Kidney capillary endothelial cell (primary cell): ENCODE data around the gene AQP12A.
"Not testable (repeated sequence)": the region's sequence is repeated elsewhere in the genome, so short reads cannot be mapped to it uniquely, and the experiment has no call there.

Experiments used
- DNase-seq: peaks from one replicate; pipeline ENCODE4 v3.0.0-alpha.2; 2018; ENCODE audit warnings: low spot score

AQP12A gene

DNA sequence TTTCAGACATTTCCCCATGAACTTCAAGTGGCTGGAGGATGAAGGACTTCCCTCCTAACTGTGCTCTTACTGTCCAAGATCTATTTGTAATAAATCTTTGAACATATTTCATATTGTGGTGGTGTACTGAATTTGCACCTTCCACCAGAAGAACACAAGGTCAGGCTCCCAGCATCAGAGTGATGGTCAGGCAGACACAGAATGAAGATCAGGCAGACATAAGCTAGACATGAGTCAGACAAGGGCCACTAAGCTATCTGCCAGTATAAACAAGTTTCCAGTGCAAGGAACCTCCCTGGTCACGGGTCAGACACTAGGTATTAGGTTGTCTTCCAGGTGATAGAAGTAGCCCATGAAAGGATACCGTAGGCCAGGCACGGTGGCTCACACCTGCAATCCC lies 29.0 kb upstream of the AQP12A start:
- no peak for DNase-seq

DNA sequence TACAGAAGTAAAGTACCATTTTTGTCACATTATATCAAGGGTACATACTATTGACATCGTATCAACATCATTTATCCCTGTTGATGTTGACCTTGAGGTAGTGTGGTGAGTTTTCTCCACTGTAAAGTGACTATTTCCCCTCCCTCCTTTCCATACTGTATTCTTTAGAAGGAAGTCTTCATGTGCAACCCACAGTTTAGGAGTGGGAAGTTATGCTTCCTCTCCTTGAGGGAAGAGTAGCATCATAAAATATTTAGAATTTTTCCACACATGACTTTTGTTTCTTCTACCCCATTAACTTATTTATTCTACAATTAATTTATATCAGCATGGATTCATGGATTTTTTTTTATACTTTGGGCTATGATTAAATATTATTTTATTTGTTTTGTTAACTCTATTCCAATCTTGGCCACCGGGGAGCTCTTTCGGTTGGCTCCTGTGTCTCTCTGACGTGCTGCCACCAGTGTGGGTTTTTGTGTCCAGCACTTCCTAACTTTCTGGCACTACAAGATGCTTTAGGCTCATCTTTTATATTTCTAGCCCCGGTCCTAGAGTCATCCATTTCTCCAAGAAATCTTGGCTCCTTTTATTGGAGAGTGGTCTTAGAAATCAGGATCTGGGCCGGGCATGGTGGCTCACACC lies 28.0 kb upstream of the AQP12A start:
- no peak for DNase-seq

DNA sequence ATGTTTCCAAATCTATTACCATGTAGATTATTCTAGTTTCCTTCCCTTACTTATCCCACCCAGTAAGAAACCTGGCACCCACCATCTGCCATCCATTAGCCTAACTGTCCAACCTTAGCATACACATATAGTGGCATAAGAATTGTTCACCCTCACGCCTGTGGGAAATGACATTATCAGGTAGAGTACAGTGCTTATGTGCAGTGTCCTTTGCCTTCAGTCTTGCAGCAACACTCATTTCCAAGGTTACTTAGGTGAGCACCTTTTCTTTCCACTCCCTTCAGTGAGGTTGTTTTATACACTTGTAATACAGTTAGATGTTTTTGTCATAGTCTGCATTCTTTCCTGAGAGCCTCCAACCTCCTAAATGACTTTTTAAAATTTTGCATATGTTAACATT lies 27.0 kb upstream of the AQP12A start:
- no peak for DNase-seq

DNA sequence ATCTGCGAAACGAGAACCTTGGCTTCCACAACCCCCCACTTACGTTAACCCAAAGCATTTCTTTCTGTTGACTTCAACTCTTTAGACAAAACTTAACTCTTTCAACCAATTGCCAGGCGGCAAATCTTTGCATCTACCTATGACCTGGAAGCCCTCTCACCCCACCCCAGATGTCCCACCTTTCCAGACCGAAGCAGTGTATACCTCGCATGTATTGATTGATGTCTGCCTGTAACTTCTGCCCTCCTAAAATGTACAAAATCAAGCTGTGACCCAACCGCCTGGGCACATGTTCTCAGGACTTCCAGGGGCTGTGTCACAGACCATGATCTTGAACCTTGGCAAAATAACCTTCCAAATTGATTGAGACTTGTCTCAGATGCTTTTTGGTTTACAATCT lies 21.3 kb upstream of the AQP12A start:
- no peak for DNase-seq

DNA sequence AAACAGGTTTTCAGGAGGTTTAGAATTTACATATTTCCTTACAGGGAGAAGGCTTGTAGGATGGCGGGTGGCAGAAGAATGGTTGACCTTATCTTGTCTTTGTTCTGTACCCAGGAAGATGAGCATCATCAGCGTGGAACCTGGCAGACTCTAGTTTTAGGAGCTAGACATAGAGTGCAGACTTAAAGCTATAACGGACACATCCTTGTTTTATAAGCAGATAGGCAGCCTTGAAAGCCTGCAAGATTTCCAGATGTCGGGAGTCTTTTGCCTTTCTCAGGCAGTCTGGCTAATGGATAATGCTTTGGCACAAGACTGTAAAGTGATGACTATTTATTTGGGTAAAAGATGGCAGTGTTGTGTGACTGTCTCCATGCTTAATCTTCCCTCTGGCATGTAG lies 20.7 kb upstream of the AQP12A start:
- DNase-seq, result no peak

DNA sequence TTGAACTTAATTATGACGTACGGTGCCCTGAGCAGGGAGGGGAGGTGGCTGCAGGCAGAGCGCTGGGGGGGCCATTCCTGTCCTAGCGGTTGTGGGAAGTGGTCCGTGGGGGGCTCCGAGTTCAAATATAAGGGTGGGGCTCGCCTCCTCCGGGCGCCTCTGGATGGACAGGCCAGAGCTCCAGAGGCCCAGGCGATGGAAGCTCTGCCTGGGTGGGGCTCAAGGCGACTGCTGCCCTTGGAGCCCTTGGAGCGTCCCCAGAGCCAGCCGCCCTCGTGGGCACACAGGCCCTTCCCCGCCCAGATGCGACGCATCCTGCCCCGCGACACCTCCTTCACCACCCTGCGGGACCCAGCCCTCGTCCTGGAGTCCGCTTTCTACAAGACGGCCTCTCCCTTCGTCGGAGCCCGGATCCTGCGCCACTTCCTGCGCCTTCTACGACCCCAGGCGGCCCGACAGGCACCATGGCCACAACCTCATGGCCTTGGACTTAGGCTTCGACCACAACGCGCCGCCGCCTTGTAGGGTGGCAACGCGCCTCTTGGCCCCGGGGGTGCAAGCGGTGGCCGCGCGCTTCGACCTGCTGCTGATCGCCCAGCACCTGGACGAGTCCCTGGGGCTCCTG lies 19.5 kb upstream of the AQP12A start:
- no peak for DNase-seq

DNA sequence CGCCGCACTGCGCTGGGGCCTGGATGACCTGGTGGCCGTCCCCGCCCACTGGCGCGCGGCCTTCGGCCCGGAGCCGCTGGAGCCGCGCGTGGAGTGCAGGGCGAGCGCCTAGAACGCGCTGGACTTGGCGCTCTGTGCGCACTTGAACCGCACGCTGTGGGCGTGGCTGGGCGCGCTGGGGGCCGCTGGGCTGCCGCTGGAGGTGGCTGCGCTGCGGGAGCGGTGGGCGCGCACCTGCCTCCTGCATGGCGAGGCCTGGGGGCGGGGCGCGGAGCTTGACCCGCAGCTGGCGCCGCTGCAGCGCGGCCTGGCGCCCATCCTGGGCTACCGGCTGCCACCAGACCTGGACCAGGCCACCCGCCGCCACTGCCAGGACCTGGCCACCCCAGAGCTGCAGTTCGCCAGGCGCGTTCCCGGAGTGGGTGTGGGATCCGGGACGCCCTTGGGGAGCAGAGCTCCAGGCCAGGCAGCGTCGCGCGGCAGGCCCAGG lies 18.9 kb upstream of the AQP12A start:
- DNase-seq, result no peak

DNA sequence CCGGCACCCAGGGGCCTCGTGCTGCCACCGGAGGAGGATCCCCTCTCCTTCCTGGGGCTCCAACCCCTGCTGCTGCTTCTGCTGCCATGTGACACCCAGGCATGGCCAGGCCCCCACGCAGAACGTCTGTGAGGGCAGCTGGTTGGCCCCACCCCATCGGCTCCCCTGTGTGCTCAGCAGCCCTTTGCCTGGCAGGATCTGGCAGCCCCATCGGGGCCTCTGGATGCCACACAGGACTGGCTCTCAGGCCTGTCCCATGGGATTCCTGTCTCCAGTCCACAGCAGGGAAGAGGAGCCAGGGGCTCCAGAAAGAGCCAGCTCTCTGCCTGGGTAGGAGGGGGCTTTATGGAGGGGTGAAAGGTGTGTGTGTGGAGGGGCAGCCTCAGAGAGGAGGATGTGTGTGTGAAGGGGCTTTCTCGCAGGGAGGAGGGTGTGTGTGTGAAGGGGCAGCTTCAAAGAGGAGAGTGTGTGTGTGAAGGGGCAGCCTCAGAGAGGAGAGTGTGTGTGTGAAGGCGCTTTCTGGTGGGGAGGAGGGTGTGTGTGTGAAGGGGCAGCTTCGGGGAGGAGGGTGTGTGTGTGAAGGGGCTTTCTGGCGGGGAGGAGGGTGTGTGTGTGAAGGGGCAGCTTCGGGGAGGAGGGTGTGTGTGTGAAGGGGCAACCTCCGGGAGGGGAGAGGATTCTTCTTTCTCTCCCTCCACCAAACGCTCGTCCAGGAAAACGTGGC lies 17.0 kb upstream of the AQP12A start:
- not testable (repeated sequence) for DNase-seq

DNA sequence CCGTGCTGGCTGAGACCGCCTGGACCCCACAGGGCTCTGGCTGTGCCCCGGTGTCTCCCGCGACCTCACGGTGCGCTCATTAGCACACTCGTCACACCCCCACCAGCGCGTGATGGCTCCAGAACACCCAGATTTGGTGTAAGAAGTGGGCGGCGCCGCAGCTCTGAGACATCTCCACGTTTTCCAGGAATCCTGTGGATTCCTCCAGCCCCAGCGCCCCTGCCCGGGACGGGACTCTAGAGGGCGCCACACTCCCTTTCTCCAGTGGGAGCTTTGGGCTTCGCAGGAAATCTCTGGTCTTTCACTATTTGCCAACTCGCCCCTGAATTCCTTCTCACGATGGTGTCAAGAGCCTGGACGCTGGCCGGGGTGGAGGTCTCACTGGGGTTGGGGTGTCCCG lies 16.3 kb upstream of the AQP12A start:
- DNase-seq, result not testable (repeated sequence)

DNA sequence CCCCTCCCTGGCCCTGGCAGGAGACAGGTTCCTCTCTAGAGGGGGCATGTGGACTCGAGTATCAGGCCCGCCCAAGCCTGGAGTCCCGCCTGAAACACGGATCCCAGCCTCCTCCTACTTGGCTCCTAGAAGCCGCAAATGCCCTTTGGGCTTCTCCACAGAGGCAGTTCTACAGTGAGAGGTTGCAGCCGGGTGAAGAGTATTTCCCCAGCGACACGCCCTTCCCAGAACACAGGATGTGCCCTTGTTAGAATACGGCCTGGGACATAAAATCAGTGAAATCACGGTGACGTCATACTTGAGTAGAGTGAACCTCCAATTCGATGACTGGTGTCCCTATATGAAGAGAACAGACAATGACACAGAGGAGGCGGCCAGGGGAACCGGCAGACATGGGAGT lies 13.6 kb upstream of the AQP12A start:
- not testable (repeated sequence) for DNase-seq

DNA sequence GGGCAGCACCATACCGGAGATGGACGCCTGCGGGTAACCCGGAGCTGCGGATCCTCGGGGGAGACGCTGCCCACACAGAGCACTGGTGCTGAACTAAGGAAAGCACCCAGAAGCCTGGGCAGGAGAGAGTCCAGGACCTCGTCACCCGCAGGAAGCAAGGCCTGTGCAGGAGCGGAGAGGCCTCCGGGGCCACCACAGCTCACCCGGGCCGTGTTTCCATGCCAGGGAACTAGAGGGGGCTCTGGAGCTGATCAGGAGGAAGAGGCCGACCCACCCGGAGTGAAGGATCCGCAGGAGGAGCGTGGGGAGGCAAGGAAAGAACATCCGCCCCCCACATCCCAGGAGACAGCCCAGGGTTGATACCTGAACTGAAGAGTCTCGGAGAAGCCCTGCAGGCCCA lies 12.8 kb upstream of the AQP12A start:
- not testable (repeated sequence) for DNase-seq

DNA sequence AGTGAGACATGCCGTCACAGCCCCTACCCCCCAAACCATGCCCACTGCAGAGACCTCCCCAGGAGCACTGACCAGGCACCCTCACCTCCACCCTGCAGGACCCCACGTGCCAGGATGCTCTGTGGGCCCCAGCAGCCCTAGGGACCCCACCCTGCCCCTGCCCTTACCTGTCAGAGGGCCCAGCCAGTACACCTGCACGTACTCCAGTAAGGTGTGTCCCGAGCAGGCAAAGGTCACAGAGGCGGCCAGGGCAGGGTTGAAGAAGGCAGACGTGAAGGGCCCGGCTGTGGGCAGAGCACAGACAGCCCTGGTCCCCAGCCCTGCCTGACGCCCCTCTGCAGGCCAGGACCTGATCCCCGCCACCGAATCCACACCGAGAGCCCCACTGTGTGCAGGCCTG lies 11.5 kb upstream of the AQP12A start:
- not testable (repeated sequence) for DNase-seq

DNA sequence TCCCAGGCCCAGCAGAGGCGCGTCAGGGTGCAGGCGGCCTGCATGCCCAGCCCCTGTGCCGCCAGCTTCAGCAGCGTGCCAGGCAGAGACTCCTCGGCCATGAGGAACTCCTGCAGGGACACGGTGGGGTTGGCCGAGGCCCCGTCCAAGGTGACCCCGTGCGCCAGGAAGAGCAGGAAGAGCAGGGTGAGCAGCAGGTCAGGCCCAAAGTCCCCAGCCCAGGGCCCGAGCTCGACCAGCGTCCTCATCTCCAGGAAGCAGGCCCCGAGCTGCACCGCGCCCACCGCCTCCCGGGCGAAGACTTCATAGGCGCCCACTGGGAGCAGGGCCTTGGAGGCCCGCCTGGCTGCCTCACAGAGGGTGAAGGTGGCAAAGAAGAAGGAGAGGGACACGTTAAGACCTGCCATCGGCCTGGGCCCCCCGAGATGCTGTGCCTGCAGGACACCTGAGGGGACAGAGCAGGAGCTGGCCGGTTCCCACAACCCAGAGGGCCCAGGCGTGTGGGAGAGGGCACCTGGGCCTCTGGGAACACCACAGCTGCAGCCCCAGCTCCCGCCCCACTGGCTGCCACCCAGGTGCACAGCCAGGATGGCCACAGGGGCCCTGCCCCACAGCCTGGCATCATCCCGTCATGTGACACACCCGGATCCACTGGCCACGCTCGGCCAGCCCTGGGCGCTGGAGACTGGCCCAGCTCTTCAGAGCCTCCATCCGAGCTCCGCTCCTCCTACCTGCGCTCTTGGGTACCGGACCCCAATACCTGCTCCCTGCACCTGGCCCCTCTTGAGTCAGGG lies 9.0 kb upstream of the AQP12A start, which contains the start of gene AQP12B:
Gene AQP12B, minus strand, starts transcription at position 455 of the 794 bp plus-strand sequence. Its CDS starts 48 bp downstream, at position 407.
- DNase-seq, result not testable (repeated sequence)

DNA sequence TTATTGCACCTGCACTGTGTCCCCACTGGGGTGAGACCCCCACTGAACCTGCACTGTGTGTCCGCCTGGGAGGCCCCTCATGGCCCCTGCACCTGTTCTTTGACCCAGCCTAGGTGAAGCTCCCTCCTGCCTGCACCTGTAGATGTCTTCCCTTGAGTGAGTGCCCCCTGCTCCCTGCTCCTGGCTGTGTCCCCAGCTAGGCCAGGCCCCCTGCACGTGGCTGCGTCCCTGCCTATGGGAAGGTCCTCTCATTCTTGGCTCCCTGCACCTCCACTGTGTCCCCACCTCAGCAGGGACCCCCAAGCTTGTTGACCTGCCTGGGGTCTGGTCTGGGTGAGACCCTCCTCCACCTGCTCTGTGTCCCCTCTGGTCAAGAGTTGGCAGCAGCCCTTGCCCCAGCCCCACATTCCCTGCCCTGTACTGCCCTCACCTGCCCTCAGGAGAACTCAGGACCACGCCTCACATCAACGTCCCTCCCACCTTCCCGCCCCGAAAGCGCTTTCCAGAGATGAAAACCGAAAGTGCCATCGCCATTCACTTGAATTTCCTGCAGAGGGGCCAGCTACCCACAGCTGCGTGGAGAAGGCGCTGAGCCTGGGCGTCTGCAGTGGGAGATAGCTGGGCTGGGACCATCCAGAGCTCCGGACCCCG lies 8.2 kb upstream of the AQP12A start:
- DNase-seq, result not testable (repeated sequence)

DNA sequence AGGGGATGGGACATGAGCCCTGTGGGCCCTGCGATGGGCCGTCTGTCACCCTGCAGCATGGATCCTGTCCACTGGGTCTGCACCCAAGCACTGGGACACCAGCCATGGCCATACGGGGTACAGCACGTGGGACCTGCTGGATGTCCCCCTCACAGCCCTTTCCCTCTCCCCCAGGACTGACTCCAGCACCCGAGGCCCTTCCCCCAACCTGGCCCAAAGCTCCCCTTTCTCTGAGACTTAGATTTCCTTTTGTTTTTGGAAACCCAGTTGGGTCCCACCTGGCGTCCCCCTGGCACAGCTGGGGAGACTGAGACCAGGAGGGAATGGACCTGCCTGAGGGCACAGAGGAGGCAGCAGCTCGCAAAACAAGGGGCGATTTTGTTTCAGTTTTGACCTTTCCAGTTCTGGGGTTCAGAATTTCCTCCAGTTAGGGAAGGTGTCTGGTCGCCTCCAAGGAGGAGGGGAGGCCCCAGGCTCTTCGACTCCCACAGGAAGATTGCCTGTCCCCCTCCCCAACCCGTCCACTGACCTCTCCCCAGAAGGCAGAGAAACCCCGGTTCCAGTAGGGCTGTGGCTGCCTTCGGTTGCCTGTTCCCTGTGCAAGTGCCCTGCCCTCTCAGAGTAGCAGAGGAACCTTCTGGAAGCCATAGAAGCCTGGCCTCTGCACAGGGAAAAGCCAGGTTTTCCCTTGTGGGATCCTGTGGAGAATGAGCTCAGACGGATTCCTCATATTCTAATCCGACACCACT lies 7.5 kb upstream of the AQP12A start:
- DNase-seq, result not testable (repeated sequence)

DNA sequence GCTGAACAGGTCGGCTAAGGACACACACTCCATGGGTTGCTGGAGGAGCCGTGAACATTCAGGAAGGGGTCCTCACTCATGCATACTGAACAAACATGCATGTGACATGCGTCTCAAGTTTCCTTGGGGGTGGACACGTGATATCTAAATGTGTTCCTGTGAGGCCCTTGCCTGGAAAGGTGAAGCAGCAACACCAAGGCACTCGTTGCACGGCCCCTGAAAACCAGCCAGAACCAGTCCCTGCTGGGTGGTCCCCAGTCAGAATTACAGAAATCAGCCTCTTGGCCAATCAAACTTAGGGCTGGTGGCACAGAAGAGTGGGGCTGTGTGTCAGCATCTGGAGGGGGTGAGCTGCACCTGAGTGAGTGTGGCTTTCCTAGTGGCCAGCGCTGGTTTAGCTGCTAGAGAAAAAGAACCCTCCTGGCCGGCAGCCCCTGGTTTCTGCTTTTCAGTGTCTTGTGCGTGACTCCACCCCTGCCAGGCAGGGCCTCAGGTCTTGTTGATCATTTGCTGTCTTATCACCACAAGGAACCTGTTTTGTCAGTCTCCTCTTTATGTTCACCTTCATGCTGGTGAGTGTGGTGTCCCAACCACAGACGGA lies 5.8 kb upstream of the AQP12A start:
- no peak for DNase-seq

DNA sequence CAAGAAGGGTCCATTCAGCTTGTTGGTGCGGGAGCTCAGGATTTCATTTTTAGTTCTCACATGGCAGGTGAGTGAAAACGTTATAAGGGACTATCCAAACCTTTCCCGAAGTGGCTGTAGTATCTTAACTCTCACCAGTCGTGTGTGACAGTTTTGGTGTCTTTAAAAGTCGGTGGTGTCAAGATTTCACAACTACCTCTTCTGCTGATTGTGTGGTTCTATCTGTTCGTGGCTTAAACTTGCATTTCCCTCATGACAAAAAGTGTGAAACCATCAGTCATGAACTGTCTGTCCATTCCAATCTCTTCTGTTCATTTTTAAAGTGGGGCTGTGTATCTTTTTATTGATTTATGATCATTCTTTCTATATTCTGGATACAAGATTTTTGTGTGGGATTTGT lies 5.2 kb upstream of the AQP12A start:
- no peak for DNase-seq

DNA sequence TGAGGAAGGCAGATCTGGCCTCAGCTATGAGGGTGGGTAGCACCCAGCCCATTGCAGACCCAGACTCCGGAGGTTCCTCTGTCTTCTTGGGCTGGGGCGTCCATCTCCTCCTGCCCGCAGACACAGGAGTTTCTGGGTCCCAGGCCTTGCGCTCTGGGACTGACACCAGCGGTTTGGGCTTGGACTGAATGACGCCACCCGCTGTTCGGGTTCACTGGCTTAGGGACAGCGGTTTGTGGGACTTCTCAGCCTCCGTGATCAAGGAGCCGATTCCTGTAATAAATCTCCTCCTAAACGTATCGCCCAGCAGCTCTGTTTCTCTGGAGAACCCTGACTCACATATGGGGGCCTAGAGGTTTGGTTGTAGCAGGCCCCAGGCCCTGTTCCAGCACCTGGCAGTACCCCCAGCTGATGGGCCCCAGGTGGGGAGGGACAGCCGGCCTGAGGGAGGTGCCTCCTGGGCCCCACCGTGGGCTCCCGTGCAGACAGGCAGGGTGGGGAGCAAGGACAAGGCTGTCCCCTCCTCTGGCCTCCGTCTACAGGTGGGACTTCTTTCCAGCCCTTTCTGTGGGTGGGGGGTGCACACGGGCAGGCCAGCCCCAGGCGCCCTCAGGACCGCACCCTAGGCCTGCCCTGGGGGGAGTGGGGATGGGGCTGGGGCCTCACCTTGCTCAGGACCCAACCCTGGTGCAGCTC lies 4.5 kb upstream of the AQP12A start:
- no peak for DNase-seq

DNA sequence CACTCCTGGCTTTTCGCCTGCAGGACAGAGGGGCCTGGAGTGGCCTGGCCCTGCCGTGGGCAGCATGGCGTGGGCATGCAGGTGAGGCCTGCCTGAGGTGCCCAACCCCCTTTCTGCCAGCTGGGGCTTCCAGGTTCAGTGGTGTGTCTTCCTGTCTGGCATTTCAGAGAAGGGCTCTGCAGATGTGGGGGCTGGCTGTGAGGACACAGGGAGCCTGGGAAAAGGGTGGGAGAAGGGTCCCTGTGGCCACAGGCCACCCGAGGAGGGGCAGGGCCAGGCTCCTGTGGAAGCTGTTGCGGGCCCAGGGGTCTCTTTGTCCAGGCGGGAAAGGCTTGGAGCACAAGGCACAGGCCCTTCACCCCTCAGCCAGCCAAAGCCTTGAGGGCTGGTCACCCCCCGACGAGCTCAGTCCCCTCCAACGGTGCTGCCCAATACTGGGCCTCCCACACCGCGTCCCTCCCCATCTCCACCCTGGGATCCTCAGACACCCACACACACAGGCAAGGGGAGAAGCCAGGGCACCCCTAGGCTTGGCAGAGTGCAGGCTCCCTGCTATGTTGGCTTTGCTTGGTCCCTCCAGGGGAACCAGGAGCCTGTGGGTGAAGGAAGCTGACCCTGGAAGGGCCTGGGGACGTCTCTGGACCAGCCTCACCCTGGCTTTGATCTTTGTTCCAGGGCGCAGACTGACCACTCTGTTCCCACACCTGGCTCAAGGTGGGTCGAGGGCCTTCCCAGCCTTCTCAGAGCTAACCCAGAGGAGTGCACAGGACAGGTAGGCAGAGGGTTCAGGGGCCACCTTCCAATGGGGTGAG lies 3.7 kb upstream of the AQP12A start:
- DNase-seq, result no peak
